ENCODE results near the gene NAA25.
A peak's percentile ranks its signal among the peaks of the same experiment; 100 is the strongest.

The NAA25 gene

DNA sequence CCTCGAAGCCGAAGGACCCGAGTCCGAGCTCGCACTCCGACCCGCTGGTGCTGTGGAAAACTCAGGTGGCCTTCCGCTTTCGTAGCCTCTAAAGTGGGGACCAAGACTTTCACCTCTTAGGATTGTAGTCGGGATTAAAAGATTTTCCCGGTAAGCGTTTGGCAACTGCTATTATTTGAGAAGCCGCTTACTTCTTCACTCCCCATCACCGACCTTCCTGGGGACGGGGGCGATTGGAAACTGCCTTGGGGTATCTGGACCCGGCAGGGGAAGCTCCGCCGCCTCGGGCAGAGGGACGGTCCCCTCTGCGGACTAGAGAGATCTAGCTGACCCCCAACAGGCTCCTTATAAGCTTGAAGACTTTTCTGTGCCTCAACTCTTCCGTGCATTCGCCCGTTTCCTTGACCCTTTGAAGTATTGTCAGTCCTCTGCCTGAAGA, 17.4 kb upstream of the NAA25 start (continued):
- no peak for TF ChIP-seq PPARA (CRISPR knock-in tag; IDR thresholded peaks at IDR 0.05; ENCODE audit: borderline replicate concordance)
- no peak for TF ChIP-seq GLIS3 (CRISPR knock-in tag; IDR thresholded peaks at IDR 0.05)

DNA sequence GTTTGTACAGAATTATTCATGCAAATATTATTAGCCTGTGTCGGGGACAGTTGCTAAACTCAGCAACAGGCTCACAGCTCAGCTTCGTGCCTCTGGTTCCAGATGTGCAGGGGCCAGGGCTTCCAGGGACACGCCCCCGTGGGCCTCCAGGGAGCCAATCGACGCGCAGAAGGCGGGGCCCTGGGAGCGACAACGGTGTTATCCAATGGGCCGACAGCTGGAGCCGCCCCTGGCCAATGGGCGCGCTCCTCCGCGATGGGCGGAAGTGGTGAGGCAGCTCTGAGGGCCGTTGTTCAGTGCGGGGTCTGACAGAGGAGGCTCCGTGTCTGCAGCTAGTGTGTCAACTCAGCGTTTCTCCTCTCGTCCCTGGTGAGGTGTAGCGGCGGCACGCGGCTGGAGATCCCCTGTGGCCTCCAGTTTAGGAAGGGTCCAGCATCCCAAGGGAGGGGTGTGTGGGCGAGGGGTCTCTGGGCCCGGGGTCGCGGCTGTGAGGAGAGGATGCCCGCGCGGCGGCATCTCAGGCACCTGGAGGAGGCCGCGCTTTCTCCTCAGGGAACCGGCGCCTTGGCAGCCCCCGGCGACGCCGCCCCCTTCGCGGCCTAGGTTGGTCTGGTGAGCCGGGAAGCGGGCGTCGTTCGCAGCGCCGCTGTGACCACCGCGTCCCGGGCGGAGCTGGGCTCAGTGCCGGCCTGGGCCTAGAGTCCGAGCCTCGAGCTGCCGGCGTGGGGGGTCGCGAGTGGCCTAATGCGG, 16.8 kb upstream of the NAA25 start, which contains the start of gene TRAFD1:
TSS of gene TRAFD1 (plus strand) at position 311 of the 750 bp plus-strand sequence. CDS start 4,963 bp downstream, outside the sequence.
- TF ChIP-seq BACH2 (CRISPR knock-in tag; IDR thresholded peaks at IDR 0.05; ENCODE audit: borderline replicate concordance) (no peak), TCF4 (CRISPR knock-in tag; IDR thresholded peaks at IDR 0.05; ENCODE audit: borderline replicate concordance) (no peak), ESRRG (CRISPR knock-in tag; IDR thresholded peaks at IDR 0.05) (no peak), ARNTL (CRISPR knock-in tag; IDR thresholded peaks at IDR 0.05; ENCODE audit: borderline replicate concordance, low read depth) (no peak), CSDC2 (CRISPR knock-in tag; IDR thresholded peaks at IDR 0.05) (no peak), TOX (CRISPR knock-in tag; IDR thresholded peaks at IDR 0.05; ENCODE audit: borderline replicate concordance) (no peak), PPARA (CRISPR knock-in tag; IDR thresholded peaks at IDR 0.05; ENCODE audit: borderline replicate concordance) (no peak), ZNF8 (CRISPR knock-in tag; IDR thresholded peaks at IDR 0.05) (no peak), ZFP30 (CRISPR knock-in tag; IDR thresholded peaks at IDR 0.05) (no peak)
- ATAC-seq, result peak; percentile 100

GRCh38 chr12:112124918-112125249, 16.3 kb upstream of the NAA25 start:
- TF ChIP-seq SNAI2 (CRISPR knock-in tag; IDR thresholded peaks at IDR 0.05), result no peak
- no peak for ATAC-seq

DNA sequence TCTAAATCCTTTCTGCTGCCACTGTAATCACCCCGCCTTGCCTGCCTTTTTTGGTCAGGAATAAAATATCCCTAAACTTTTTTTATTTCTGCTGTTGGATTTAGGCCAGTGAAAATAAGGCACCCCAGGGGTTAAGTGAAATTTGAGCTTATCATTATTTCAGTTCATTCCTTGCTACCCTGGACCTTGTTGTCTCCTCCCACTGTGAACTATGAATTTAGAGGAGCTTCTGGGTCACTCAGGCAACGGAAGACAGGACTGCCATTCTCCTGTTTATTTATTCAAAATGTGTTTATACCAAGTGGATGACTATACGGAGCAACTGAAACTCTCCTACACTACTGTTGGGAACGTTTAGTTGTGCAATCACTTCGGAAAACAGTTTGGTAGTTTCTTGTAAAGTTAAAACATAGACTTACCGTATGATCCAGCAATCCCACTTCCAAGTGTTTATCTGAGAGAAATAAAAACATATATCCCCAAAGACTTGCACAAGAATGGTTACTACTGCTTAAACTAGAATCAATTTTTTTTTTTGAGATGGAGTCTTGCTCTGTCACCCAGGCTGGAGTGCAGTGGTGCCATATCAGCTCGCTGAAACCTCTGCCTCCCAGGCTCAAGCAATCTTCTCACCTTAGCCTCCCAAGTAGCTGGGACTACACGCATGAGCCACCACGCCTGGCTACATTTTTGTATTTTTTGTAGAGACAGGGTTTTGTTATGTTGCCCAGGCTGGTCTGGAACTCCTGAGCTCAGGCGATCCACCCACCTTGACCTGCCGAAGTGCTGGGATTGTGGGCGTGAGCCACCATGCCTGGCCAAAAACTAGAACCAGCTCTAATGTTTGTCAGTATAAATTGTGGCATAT, 14.5 kb upstream of the NAA25 start:
- ATAC-seq, result no peak
- TF ChIP-seq, protein P1, sequence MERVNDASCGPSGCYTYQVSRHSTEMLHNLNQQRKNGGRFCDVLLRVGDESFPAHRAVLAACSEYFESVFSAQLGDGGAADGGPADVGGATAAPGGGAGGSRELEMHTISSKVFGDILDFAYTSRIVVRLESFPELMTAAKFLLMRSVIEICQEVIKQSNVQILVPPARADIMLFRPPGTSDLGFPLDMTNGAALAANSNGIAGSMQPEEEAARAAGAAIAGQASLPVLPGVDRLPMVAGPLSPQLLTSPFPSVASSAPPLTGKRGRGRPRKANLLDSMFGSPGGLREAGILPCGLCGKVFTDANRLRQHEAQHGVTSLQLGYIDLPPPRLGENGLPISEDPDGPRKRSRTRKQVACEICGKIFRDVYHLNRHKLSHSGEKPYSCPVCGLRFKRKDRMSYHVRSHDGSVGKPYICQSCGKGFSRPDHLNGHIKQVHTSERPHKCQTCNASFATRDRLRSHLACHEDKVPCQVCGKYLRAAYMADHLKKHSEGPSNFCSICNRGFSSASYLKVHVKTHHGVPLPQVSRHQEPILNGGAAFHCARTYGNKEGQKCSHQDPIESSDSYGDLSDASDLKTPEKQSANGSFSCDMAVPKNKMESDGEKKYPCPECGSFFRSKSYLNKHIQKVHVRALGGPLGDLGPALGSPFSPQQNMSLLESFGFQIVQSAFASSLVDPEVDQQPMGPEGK (CRISPR knock-in tag; IDR thresholded peaks at IDR 0.05; ENCODE audit: borderline replicate concordance), result no peak
- TF ChIP-seq, protein P2, sequence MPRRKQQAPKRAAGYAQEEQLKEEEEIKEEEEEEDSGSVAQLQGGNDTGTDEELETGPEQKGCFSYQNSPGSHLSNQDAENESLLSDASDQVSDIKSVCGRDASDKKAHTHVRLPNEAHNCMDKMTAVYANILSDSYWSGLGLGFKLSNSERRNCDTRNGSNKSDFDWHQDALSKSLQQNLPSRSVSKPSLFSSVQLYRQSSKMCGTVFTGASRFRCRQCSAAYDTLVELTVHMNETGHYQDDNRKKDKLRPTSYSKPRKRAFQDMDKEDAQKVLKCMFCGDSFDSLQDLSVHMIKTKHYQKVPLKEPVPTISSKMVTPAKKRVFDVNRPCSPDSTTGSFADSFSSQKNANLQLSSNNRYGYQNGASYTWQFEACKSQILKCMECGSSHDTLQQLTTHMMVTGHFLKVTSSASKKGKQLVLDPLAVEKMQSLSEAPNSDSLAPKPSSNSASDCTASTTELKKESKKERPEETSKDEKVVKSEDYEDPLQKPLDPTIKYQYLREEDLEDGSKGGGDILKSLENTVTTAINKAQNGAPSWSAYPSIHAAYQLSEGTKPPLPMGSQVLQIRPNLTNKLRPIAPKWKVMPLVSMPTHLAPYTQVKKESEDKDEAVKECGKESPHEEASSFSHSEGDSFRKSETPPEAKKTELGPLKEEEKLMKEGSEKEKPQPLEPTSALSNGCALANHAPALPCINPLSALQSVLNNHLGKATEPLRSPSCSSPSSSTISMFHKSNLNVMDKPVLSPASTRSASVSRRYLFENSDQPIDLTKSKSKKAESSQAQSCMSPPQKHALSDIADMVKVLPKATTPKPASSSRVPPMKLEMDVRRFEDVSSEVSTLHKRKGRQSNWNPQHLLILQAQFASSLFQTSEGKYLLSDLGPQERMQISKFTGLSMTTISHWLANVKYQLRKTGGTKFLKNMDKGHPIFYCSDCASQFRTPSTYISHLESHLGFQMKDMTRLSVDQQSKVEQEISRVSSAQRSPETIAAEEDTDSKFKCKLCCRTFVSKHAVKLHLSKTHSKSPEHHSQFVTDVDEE (CRISPR knock-in tag; IDR thresholded peaks at IDR 0.05), result no peak
- TF ChIP-seq ZFP3 (CRISPR knock-in tag; IDR thresholded peaks at IDR 0.05) (no peak), BACH2 (CRISPR knock-in tag; IDR thresholded peaks at IDR 0.05; ENCODE audit: borderline replicate concordance) (no peak)

DNA sequence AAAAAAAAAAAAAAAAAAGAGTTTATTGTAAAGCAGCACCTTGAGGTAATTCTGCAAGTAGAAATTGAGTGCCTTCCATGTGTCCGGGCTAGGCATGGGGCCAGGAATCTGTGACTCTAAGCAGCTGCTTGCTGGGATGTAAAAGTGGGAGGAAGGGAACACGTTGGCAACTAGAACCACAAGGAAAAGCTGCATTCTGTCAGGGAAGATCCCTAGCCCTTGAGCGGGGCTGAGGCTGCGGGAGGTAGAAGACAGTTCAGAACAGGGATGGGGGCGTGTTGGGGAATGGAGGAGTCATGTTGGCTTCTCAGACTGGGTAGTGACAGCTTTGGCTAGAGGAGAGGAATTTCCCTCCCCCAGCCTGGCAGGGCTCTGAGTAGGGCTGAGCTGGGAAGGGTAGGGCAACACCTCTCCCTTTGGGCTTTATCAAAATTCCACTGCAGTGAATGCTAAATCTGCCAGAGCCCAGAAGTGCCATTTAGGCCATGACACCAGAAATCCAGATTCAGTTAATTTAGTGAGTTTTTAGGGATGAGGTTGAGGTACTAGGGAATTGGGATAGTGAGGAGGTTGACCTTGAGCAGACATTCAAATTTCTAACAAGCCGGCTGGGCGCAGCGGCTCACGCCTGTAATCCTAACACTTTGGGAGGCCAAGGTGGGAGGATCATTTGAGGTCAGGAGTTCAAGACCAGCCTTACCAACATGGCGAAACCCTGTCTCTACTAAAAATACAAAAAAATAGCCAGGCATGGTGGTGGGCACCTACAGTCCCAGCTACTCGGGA, 13.4 kb upstream of the NAA25 start:
- no peak for TF ChIP-seq CSRNP3 (CRISPR knock-in tag; IDR thresholded peaks at IDR 0.05)
- no peak for TF ChIP-seq ZFP3 (CRISPR knock-in tag; IDR thresholded peaks at IDR 0.05)
- TF ChIP-seq SNAI2 (CRISPR knock-in tag; IDR thresholded peaks at IDR 0.05), result no peak
- TF ChIP-seq ZNF70 (CRISPR knock-in tag; IDR thresholded peaks at IDR 0.05), result no peak
- TF ChIP-seq BACH2 (CRISPR knock-in tag; IDR thresholded peaks at IDR 0.05; ENCODE audit: borderline replicate concordance), result no peak
- TF ChIP-seq TCF4 (CRISPR knock-in tag; IDR thresholded peaks at IDR 0.05; ENCODE audit: borderline replicate concordance), result no peak
- no peak for TF ChIP-seq CSDC2 (CRISPR knock-in tag; IDR thresholded peaks at IDR 0.05)
- peak; percentile 3; the same call in 2 of the 3 replicates for ATAC-seq
